NCI-H69 (cell line): ENCODE measurements around the gene EFS.
"Not testable (repeated sequence)": the region's sequence is repeated elsewhere in the genome, so short reads cannot be mapped to it uniquely, and the experiment has no call there.

ENCODE experiments used
- DNase-seq: peaks from one replicate; lab custom pipeline; 2025; lab: John Stamatoyannopoulos, UW

Gene EFS

DNA sequence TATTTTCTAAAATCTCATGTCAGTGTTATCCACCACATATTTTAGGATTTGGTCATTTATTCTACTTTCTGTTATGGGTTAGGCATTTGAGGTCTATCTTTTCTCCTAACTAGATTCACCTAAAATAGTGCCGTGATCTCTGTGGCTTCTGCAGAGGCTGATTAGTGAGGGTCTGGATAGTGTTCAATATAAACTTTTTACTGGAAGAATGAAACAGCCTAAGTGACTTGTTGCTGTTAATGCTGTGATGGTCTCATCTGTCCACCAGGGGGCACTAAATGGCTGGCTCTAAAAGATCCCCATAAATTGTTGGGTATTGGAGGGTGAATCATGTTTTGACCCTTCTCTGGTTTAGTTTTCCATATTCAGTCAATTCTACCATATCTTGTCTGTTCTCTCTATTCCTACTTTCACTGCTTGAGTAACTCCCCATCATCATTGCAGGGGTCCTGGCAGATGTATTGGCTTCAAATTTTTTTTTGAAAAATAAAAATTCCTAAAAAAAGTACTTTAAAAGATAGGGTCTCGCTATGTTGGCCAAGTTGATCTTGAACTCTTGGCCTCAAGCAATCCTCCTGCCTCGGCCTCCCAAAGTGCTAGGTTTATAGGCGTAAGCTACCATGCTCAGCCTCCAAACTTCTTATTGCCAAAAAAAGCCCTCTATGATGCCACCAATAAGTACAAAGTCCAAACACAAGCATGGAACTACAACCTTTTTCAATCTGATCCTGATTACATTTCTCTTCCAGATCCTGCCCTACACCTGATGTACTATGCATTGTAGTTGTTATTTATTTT lies 36.8 kb downstream of the EFS start:
- peak; percentile 78 for DNase-seq

DNA sequence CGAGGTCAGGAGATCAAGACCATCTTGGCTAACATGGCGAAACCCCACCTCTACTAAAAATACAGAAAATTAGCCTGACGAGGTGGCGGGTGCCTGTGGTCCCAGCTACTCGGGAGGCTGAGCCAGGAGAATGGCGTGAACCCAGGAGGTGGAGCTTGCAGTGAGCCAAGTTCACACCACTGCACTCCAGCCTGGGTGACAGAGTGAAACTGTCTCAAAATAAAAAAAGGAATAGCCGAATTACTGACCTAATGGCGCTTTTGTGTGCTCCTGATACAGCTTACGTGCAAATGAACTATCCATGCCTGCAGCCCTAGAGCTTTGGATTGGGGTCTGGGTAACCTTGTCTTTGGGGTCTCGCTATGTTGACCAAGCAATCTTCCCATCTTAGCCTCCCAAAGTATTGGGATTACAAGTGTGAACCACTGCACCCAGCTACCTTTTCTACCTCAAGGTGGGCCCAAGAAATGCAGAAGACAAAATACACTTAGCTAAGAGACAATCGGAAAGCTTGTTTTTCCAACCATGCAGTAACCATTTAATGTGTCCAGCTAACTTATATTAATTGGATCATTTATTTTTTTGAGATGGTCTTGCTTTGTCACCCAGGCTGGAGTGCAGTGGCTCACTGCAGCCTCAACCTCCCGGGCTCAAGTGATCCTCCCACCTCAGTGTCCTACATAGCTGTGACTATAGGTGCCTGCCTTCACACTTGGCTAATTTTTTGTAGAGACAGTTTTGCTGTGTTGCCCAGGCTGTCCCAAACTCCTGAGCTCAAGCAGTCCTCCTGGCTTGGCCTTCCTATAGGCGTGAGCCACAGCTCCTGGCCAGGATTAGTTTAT lies 38.3 kb downstream of the EFS start:
- no peak for DNase-seq

DNA sequence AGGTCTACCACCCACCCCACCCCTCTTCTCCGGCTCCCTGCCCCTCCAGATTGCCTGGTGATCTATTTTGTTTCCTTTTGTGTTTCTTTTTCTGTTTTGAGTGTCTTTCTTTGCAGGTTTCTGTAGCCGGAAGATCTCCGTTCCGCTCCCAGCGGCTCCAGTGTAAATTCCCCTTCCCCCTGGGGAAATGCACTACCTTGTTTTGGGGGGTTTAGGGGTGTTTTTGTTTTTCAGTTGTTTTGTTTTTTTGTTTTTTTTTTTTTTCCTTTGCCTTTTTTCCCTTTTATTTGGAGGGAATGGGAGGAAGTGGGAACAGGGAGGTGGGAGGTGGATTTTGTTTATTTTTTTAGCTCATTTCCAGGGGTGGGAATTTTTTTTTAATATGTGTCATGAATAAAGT lies 39.2 kb downstream of the EFS start:
- DNase-seq: not testable (repeated sequence)

DNA sequence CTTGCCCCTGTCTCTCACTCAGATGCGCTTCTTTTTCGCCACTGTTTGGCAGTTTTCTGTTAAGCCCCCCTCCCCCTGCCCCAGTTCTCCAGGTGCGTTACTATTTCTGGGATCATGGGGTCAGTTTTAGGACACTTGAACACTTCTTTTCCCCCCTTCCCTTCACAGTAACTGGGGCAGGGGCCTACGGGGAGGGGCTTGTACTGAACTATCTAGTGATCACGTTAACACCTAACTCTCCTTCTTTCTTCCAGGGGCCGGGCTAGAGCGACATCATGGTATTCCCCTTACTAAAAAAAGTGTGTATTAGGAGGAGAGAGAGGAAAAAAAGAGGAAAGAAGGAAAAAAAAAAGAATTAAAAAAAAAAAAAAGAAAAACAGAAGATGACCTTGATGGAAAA lies 40.0 kb downstream of the EFS start:
- no peak for DNase-seq

DNA sequence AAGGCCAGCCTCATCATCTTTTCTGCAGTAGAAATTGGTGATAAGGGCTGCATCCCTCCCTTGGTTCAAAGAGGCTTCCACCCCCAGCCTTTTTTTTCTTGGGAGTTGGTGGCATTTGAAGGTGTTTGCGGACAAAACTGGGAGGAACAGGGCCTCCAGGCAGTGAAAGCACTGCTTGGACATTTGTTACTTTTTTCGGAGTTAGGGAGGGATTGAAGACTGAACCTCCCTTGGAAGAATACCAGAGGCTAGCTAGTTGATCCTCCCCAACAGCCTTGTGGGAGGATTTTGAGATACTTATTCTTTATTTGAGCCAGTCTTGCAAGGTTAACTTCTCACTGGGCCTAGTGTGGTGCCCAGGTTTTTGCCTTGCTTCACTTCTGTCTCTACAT lies 40.5 kb downstream of the EFS start:
- DNase-seq: no peak

DNA sequence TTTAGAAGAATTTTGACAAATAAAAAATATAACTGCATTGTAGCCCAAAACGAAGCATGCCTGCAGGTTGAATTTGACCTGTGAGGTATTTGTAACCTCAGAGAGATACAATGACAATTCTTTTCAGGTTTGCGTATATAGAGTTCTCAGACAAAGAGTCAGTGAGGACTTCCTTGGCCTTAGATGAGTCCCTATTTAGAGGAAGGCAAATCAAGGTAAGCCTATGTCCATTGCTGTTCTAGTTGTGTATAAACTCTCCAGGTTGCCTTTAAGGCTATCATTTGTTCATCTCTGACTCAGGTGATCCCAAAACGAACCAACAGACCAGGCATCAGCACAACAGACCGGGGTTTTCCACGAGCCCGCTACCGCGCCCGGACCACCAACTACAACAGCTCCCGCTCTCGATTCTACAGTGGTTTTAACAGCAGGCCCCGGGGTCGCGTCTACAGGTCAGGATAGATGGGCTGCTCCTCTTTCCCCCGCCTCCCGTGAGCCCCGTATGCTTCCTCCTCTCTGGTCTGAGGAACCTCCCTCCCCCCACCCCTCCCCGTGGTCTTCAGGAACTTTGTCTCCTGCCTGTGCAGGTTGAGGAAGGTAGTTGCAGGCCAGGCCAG lies 41.0 kb downstream of the EFS start:
- no peak for DNase-seq

DNA sequence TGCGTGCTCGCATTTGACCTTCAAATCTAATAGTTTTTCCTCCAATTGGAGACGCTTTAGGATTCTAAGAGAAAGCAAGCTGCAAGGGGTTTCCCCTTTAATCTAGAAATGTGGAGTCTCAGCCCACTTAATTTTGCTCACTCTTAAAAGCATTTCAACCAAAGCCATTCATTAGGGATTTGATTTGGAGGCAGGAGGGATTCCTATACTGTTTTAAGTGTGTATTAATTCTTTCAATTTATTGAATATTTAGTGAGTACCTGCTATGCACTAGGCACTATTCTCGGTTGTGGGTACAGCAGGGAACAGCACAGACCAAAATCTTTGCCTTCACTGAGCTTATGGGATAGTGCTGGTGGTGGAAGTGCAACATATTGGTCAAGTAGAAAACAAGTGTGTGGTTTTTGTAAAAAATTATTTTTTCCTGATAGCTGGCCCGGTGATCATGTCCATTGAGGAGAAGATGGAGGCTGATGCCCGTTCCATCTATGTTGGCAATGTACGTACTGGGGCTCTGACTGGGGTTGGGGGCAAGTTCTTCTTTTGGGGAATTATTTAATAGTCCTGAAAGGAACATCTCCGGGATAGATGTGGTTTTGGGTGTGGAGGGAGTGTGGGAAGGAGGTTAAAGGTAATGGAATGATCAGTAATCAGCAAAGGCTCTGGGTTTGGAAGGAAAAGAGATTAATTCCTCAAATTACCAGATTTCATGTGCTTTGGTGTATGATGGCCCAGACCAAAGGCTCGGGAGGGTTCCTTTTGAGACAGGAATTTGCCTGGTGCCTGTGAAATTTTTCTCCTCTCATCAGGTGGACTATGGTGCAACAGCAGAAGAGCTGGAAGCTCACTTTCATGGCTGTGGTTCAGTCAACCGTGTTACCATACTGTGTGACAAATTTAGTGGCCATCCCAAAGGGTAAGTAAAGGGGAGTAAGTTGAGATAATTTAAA lies 42.1 kb downstream of the EFS start:
- DNase-seq: no peak

DNA sequence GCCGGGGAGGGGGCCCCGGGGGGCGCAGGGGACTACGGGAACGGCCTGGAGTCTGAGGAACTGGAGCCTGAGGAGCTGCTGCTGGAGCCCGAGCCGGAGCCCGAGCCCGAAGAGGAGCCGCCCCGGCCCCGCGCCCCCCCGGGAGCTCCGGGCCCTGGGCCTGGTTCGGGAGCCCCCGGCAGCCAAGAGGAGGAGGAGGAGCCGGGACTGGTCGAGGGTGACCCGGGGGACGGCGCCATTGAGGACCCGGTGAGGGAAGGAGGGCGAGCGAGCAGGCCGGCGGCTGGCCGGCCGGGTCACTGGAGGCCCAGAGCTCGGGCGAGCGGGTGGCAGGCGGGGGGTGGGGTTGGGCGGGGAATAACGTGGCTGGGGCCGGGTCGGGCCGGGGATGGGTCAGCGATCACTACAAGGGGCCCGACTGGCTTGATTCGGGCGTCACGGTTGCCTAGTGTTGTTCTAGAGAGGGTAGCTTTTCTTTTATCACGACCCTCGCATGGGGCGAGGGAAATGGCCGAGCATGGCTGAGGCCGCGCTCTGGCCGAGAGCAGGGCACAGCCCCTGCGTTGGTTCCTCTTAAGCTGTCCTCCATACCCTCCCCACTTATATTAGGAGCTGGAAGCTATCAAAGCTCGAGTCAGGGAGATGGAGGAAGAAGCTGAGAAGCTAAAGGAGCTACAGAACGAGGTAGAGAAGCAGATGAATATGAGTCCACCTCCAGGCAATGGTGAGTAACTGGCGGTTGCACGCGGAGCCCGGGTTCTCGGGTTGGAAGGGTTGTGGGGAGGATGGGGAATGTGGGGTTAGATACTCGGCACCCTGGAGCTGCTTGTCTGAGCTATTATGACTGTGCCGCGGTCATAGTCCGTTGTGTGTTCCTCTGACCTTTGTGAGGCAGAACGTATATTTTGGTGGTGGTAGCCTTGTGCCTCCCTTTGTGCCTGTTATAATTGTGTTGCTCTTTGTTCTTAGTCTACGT lies 43.1 kb downstream of the EFS start:
- peak; percentile 59 for DNase-seq

DNA sequence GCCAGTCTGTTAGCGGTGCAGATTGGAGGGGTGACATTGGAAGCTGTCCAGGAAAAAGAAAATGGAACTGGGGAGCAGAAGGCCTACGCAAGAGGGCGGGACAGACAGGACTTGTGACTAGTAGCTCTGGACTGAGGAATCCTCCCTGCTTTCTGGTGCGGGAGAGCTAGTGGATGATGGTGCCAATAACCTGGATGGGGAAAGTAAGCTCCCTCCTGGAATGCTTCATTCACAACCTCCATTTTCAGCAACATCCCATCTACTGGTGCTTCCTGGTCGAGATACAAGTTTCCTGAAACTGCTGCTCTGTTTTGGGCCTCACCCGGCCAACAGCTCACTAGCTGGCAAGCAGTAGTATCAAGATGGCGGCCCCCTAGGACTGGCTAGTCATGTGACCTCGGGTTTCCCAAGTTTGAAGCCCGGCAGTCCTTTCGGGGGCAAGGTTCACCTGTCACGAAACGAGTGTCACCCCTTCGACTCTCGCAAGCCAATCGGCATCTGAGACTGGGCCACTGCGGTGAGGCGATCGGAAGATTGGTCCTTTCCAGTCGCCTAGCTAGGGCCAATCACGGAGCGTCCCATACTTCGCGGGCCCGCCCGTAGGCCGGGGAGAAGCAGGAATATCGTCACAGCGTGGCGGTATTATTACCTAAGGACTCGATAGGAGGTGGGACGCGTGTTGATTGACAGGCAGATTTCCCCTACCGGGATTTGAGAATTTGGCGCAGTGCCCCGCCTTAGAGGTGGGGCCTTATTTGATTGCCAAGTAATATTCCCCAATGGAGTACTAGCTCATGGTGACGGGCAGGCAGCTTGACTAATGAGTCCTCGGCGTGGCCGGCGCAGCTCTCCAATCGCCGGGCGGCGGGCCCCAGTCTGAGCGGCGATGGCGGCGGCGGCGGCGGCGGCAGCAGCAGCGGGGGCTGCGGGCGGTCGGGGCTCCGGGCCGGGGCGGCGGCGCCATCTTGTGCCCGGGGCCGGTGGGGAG lies 44.1 kb downstream of the EFS start, which contains the start of gene PABPN1:
Gene PABPN1, plus strand, starts transcription at position 874 of the 988 bp plus-strand sequence. Its CDS starts 13 bp downstream, at position 887.
- DNase-seq: peak; percentile 100

DNA sequence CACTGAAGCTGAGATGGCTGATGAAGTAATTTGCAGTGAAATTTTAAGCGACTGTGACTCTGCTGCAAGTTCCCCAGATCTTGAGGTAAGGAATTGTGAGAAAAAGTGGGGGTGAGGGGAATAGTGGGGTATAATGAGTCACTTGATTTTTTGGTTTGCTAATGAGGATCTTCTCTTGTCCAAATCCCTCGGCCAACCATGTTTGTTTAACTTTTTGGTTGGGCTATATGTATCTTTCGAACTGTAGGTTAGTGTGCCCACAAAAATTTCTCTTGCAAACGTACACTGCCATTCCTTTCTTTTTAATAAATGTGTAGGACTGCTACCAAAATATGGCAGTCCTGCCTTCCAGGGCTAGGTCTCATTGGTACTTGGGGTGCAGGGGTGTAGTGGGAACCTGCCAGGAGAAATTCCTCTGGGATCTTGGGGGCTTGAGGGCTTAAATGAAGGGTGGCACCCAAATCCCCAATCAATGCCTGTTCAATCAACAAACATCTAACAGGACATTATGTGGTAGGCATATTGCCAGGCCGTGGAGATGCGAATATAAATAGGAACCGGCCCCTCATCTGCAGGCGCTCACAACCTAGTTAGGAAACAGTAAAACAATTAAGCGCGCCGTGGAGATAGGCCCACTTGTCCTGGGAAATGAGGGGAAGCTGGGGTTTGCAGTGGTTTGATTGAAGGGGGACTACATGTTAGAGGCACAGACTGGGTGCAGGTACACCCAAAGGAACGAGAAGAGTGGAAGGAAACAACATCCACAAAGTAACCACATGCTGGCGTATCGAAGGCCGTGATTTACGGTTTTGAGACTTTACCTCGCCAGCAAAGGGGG lies 45.0 kb downstream of the EFS start:
- DNase-seq: no peak

DNA sequence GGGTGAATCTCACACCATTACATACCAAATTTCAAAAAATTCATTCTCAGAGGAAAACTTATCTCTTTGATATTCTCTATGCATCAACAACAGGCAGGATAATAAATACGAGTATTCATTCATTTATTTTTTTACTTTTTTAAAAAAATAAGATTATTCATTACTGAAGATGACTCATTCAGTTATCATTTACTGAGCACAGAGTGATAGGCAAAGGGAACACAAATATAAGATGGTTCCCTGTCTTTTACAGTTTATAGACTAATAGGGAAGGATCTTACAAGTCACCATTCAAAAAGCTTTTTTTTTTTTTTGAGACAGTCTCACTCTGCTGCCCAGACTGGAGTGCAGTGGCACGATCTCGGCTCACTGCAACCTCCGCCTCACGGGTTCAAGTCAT lies 48.7 kb downstream of the EFS start:
- DNase-seq: no peak

DNA sequence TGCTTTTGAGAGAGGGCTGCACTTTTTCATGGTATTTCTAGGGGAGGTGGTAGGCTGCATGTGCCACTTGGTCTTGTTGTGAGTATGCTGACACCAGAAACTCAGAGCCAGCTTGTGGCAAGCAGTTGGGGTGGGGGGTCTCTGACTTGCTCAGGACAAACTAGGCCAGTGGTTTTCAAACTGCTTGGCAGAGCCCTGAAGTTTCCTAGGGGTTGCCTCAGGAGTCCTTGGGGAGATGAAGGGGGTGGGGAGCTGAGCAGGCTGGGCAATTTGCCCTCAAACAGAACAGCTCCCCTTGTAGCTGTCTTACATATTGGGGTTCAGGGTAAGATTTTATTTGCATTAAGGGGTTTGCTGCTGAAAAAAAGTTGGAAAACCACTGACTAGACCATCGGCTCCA lies 54.4 kb downstream of the EFS start:
- DNase-seq: no peak

DNA sequence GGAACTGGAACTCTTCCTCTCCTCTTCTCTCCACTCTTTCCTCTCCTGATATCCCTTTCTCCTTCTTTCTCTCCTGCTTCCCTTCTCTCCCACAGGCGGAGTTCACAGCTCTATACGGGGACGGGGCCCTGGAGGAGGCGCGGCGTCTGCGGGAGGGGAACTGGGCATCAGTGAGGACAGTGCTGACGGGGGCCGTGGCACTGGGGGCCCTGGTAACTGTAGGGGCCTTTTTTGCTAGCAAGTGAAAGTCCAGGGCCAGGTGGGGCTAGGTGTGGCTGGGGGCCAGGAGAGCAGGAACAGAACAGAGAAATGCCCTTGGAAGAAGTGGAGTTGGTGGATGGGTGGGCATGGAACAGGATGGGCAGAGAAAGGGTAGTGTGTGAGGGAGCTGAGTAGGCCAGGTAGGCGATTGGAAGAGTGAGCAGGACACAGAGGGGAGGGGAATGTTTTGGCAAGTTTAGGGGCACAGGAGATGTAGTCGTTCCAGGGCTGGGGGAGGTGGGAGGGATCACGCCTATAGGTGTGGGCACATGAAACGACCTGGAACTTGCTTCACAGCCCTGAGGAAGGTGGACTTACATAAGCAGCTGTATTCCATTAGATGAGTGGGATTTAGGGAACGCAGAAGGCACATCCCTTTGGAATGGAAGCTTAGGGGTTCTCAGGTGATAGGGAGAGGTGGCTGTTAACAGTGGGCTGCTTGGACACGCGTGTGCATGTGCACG lies 56.1 kb downstream of the EFS start:
- no peak for DNase-seq

DNA sequence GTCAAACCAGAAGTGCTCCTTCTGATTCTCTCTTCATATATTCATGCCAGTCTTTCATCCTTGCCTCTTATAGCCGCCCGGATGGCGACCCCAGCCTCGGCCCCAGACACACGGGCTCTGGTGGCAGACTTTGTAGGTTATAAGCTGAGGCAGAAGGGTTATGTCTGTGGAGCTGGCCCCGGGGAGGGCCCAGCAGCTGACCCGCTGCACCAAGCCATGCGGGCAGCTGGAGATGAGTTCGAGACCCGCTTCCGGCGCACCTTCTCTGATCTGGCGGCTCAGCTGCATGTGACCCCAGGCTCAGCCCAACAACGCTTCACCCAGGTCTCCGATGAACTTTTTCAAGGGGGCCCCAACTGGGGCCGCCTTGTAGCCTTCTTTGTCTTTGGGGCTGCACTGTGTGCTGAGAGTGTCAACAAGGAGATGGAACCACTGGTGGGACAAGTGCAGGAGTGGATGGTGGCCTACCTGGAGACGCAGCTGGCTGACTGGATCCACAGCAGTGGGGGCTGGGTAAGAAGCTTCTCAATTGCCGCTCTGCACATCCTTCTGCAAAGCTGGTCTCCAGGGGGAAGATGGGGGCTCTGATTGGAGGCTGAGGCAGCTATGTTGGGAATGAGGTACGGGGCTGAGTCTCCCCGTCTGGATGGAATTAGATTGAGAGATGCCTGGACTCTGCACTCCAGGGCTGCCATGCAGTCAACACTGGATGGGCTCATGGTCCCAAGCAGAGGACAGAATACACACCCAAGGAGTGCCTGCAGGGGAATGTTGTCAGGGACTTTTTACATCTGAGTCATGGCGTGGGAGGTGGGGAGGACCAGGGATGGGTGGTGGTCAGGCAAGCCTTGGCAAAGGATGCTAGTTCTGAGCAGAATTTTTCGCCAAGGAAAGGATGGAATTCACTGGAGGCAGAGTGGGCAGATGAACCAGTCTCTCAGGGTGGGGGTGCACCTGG lies 57.0 kb downstream of the EFS start:
- DNase-seq: no peak

DNA sequence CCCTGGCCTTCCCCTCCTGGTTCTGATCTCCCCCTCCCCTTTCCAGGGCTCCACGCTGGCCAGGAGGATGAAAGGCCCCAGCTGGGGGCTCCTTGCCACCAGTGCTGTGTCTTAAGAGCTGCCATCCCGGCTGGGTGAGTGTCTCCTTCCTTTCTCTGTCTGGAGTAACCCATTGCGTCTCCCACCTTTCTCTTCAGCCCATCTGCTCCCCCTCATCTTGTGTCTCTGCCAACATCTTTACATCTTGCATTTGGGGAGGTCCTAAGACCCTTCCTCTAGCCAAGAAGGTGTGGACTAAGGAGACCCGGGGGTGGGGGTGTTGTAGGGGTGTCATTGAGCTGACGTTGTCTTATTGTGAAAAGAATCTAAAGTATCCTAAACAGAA lies 57.8 kb downstream of the EFS start:
- DNase-seq: no peak

DNA sequence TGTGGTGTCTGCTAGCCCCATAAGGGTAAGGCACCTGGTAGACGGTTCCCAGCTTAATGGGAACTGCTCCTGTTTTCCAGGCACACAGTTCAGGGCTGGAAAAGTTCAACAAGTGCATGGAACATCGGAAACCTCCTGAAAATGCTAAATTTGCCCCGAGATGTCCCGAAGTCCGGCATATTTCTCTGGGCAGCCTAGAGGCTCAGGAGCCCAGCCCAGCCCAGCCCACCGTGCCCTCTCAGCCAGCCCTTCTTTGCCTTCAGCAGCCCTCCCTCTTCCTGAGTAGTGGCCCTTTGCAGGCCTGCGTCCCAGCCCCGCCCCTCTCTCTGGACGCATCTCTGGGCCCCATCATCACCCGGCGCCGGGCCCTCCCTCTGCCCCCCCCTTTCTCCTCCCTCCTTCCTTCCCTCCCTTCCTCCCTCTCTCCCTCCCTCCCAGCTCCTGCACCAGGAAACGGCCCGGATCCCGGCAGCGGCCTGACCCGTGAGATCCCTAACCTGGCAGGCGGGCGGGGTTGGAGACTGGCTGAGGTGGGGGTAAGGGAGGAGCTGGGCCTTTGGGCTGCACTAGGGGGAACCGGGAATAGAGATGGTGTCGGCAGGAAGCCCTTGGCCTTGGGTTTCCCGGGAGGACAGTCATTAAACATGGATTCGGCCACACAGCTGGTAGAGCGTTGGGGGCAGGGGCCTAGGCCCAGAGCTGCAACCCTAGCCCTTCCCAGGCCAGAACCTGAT lies 58.4 kb downstream of the EFS start, which contains the start of gene BCL2L2:
Gene BCL2L2, plus strand, starts transcription at position 422 of the 734 bp plus-strand sequence. CDS start 935 bp downstream, outside the sequence.
- DNase-seq: peak; percentile 96
